Stimulated activated CD4-positive, alpha-beta T cell treated with anti-CD3 and anti-CD28 coated beads, Interleukin-1b, Interleukin-23, amount 100 ng/mL, for 1 hour (primary cell): ENCODE measurements around the gene NPIPA2.
"Not testable (repeated sequence)": the region's sequence is repeated elsewhere in the genome, so short reads cannot be mapped to it uniquely, and the experiment has no call there.

ENCODE experiments used
- DNase-seq, 2 donors: peaks; one replicate each; pipeline ENCODE4 v3.0.0-alpha.2; 2020; ENCODE audit warnings: low read depth in 2 of 2

Gene NPIPA2

DNA sequence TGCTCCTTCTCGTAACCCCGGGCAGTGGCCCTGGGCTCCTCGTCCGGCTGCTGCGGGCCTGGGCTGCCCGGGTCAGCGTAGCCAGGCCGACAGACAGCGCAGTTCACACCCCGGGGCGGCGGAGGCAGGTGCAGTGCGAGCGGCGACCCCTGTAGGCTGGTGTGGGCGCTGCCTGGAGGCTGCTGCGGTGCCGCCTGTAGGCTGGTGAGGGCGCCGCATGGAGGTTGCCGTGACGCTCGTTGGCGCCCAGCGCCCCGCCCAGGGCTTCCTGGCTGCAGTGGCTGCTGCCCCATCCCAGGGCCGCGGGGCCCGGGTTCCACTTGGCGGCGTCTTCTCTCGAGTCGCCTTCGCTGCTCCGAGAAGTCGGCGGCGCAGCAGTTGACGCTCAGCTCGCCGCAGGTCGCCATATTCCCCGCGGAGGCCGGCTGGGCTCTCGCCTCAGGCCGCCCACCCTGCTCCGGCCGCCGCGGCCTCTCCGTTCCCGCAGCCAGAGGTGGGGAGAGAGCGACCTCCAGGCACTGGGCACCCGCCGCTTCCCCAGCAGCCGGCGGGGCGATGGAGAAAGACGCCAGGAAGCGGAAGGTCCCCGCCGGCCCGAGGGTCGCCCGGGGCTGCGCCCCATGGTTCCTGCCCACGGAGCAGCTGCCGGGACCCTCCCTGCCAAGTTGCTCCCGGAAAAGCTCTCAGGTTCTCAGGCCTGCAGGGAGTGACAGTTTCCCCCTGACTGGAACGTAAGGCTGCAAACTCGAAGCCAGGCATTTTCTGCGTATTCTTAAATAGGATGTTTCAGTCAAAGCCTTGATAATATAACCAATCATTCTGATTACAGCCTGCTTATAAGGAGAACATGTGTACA is at the start of gene NPIPA2:
Gene NPIPA2, plus strand, starts transcription at position 261 of the 856 bp plus-strand sequence. CDS start 5,533 bp downstream, outside the sequence.
- DNase-seq, result not testable (repeated sequence)

DNA sequence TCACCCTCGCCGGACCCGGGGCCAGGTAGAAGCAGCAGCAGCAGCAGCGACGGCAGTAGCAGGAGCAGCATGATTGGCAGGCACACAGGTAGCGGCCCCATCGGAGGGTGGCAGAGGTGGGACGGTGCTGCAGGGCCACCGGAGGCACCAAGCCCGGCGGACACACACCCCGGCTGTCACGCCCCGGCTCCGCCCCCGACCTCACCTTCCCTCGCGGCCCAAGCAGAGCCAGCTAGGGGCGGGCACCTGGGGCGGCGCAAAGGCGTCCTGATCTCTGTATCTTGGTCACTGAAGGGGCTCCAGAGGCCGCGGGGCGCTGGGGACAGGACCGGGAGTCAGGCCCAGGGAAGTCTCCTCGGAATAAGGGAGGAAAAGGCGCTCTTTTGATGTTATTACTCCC is 48.2 kb upstream of the NPIPA2 start, which contains the start of gene PLA2G10:
Gene PLA2G10, minus strand, starts transcription at position 180 of the 400 bp plus-strand sequence. Its CDS starts 79 bp downstream, at position 101.
- DNase-seq, result not testable (repeated sequence)

DNA sequence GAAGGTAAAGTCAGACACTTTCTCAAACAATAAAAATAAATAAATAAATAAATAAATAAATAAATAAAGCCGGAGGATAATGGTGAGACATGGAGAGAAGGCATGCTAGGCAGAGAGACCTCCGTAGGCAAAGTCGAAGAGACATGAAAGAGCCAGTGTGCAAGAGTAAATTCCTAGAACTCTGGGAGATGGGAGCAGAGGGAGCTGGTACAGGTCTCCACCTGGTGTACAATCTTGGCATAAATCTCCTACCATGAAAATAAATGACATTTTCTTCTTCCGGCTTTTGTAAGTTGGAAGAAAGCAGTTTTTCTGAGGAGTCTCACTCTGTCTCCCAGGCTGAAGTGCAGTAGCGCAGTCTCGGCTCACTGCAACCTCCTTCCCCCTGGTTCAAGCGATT is 40.5 kb upstream of the NPIPA2 start:
- not testable (repeated sequence) for DNase-seq

DNA sequence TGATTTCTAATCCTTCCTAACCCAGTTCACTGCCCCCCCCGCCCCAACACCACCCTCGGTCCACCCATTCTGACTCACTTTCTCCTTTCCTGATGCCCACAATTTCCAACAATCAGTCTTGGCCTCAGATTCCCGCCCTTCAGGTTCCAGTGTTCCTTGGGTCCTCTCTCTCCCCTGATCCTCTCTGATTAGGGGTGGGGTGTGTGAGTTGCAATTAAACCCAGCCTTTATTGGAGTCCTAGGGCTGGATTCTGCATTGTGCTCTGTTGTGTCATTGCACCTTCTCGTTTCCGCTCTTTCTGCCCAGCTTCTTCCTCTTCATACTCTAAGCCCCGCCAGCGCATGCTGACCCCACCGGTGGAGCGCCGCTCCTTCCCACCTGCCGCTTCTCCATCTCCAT is 39.7 kb upstream of the NPIPA2 start:
- DNase-seq, result not testable (repeated sequence)

DNA sequence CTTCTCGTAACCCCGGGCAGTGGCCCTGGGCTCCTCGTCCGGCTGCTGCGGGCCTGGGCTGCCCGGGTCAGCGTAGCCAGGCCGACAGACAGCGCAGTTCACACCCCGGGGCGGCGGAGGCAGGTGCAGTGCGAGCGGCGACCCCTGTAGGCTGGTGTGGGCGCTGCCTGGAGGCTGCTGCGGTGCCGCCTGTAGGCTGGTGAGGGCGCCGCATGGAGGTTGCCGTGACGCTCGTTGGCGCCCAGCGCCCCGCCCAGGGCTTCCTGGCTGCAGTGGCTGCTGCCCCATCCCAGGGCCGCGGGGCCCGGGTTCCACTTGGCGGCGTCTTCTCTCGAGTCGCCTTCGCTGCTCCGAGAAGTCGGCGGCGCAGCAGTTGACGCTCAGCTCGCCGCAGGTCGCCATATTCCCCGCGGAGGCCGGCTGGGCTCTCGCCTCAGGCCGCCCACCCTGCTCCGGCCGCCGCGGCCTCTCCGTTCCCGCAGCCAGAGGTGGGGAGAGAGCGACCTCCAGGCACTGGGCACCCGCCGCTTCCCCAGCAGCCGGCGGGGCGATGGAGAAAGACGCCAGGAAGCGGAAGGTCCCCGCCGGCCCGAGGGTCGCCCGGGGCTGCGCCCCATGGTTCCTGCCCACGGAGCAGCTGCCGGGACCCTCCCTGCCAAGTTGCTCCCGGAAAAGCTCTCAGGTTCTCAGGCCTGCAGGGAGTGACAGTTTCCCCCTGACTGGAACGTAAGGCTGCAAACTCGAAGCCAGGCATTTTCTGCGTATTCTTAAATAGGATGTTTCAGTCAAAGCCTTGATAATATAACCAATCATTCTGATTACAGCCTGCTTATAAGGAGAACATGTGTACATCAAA is 38.9 kb upstream of the NPIPA2 start, which contains the start of gene NPIPA3:
Gene NPIPA3, plus strand, starts transcription at position 256 of the 856 bp plus-strand sequence. CDS start 5,533 bp downstream, outside the sequence.
- DNase-seq, result not testable (repeated sequence)

DNA sequence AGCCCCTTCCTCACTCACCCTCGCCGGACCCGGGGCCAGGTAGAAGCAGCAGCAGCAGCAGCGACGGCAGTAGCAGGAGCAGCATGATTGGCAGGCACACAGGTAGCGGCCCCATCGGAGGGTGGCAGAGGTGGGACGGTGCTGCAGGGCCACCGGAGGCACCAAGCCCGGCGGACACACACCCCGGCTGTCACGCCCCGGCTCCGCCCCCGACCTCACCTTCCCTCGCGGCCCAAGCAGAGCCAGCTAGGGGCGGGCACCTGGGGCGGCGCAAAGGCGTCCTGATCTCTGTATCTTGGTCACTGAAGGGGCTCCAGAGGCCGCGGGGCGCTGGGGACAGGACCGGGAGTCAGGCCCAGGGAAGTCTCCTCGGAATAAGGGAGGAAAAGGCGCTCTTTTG is 9.1 kb upstream of the NPIPA2 start:
- not testable (repeated sequence) for DNase-seq

DNA sequence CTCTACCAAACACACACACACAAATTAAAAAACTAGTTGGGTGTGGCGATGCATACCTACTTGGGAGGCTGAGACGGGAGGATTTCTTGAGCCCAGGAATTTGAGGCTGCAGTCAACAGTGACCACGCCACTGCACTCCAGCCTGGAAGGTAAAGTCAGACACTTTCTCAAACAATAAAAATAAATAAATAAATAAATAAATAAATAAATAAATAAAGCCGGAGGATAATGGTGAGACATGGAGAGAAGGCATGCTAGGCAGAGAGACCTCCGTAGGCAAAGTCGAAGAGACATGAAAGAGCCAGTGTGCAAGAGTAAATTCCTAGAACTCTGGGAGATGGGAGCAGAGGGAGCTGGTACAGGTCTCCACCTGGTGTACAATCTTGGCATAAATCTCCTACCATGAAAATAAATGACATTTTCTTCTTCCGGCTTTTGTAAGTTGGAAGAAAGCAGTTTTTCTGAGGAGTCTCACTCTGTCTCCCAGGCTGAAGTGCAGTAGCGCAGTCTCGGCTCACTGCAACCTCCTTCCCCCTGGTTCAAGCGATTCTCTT is 1.4 kb upstream of the NPIPA2 start:
- DNase-seq, result not testable (repeated sequence)

DNA sequence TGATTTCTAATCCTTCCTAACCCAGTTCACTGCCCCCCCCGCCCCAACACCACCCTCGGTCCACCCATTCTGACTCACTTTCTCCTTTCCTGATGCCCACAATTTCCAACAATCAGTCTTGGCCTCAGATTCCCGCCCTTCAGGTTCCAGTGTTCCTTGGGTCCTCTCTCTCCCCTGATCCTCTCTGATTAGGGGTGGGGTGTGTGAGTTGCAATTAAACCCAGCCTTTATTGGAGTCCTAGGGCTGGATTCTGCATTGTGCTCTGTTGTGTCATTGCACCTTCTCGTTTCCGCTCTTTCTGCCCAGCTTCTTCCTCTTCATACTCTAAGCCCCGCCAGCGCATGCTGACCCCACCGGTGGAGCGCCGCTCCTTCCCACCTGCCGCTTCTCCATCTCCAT is 539 bp upstream of the NPIPA2 start:
- DNase-seq, result not testable (repeated sequence)

DNA sequence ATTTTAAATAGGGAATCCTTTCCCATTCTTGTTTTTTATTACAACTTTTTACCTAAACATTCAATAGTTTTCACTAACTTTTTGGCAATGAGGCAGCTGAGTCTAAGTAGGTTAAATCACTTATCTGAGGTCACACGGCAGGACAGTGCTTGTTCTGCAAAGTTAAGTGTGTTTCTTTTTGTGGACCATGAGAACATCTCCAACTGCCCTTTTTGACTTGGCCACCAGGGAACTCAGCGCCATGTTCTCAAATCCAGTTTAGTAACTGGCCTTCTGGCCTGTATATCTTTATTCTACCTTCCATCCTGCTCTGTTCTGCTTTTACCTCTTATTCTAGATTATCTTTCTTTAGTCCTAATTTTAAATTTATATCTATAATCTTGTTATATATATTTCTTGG is 31.3 kb downstream of the NPIPA2 start:
- not testable (repeated sequence) for DNase-seq

DNA sequence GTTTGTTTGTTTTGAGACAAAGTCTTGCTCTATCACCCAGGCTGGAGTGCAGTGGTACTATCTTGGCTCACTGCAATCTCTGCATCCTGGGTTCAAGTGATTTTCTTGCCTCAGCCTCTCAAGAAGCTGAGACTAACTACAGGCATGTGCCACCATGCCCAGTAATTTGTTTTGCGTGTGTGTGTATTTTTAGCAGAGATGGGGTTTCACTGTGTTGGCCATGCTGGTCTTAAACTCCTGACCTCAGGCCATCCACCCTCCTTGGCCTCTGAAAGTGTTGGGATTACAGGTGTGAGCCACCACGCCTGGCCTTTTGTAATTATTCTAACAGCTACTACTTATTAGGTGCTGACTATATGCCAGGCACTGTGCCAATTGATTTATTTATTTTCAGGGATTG is 33.3 kb downstream of the NPIPA2 start:
- not testable (repeated sequence) for DNase-seq

DNA sequence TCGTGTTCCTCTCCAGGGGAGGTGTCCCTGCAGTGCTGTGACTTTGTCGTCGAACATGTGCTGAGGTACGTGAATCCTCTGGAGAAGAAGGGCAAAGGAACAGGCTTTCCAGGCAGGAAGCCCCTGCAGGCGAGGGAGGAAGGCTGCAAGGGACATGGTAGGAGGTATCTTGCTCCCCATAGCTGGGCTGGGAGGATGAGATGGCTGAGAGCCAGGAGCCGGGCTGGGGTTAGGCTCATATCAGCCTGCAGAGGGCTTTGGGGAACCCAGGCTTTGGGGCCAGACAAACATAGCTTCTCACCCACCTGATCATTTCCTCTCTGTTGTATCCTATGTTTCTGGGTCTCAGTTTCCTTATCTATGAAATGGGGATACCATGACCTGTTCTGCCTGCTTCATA is 34.4 kb downstream of the NPIPA2 start:
- DNase-seq, result not testable (repeated sequence)

DNA sequence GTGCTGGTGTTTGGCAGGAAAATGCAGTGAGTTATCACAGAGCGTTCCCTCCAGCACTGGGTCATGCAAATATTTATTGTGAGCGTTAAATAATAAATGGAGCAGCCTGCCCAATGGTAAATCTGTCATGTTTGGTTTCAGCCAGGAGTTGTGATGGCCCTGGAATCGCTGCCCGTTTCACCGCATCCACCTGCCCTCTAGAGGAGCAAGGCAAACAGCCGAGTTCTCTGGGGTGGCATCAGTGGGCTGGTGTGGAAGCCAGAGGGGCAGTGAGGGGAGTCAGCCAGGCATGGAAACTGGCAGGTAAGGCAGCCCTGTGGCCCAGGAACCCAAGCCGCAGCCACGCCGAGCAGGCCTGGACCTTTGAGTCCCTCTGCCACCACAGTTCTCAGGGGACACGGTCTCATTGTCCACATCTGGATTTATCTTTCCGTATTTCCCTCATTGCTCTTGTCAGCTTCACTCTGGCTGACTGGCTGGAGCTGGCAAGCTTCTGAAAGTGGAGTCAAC is 37.1 kb downstream of the NPIPA2 start:
- not testable (repeated sequence) for DNase-seq

DNA sequence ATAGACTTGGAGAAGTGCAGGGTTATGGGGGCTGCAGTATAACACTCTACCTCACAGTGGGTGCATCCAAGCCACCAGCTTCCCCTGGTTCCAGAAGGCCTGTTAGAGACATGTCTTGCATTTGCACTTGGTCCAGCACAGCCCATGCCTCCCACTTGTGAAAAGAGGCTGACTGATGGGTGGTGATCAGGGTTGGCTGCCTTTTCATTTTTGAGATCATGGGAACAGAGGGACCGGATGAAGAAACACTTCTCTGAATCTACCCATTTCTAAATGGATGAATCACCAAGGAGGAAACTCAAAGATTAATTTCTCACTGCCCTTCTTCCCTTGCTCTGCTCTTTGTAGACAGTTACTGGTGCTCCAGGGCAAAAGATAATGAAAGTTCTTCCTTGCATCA is 43.8 kb downstream of the NPIPA2 start:
- DNase-seq, result not testable (repeated sequence)

DNA sequence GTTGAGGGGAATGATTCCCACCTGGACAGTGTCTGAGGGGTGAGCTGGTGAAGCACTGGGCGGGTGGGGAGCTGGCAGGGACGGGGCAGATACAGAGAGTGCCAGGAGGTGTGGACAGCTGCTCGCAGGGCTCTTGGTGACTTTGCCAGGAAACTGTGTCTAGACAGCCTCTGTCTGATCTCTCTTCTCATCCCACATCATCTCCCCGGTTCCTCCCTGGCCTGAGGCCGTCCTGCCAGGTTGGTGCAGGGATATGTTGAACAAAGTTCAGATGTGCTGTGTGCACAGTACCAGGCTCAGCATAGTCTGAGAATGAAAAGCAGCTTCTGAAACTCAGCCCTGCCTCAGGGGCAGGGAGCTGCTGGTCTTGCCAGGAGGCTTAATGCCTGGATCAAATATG is 47.2 kb downstream of the NPIPA2 start:
- DNase-seq, result not testable (repeated sequence)

DNA sequence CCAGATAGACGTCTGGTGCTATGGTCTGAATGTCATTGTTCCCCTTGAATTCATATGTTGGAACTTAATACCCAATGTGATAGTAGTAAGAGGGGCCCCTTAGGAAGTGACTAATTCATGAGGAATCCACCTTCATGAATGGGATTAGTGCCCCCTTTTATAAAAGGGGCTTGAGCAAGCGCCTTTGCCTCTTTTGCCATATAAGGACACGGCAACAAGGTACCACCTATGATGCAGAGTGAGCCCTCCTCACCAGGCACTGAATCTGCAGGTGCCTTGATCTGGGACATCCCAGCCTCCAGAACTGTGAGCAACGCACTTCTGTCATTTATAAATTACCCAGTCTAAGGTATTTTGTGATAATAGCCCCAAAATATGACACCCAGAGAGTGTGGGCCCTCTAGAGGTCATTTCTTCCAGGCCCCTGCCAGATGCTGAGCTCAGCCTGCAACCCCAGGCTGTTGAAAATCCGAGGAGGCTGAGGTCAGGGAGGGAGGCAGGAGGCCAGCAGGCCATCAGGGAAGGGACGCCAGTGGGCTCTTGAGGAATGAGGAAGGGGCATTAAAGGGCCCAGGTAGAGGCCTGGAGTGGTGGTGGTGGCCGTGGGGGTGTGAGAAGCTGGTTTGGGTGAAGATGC is 48.1 kb downstream of the NPIPA2 start:
- not testable (repeated sequence) for DNase-seq

DNA sequence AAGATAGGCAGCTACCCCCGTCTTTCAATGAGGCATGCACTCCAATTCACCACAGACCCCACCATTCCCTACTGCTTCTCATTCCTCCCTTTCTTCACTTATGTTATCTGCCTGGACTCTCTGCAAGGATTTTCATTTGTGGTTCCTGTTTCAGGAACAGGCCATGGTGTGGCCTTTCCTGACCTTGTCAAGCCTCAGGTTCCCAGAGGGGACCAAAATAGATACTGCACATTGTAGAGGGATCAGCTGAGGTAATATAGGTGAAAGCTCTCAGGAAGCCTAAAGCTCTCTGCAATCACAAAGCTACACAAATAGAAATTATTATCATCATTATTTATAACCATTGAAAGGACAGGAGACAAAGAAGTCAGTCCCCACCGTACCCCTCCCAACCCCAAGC is 50.6 kb downstream of the NPIPA2 start:
- not testable (repeated sequence) for DNase-seq

DNA sequence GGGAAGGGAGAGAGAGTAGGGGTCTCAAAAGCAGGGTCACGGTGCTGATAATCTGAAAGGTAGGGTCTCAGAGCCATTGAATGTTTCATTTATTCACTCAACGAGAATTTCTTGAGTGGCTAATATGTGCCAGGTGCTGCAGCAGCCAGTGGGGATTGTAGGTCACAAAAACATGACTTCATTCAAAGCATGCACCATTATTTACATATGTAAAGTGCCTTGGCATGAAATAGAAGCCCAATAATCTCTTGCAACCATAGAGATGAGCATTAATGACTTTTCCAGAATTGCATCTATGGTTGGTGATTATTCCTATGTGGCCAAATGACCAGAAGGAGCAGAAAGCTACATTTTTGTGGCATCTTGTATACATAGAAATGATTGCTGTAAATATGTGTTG is 55.2 kb downstream of the NPIPA2 start:
- DNase-seq, result not testable (repeated sequence)

DNA sequence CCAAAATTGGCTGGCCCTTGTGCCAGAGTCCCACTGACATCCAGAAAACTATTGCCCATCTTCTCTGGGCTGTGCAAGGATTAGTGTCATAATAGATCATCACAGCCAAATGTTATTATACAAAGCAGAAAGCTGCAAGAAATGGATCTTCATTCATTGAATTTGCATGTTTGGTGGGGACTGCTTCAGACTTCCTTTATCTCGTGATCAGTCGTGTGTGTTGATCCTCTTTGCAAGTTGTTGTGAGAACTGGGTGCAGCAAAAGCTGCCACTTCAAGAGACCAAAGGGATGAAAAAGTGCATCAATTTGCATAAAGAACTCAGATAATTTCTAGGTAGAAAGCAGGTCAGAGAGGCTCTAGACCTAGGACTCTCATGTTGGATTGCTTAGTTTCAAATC is 61.2 kb downstream of the NPIPA2 start:
- DNase-seq, result not testable (repeated sequence)

DNA sequence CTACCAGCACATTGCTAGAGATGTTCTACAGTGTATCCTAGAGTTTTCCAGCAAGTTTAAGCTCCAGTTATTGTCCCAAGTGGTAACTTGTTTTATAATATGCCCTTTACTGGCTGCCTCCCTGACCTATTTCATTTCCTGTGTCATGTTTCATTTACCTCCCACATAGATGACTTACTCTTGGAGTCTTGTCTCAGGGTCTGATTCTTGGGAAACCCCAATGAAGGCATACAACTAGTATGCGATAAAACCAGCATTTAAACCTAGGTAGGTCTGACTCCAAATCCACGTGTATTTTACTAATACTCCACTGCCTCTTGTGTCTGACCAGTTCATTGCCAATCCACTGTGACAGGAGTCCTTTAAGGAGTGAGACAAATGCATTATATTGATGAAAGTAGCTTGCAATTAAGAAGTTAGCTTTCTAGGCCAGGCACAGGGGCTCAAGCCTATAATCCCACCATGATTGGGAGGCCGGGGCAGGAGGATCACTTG is 64.9 kb downstream of the NPIPA2 start:
- not testable (repeated sequence) for DNase-seq

DNA sequence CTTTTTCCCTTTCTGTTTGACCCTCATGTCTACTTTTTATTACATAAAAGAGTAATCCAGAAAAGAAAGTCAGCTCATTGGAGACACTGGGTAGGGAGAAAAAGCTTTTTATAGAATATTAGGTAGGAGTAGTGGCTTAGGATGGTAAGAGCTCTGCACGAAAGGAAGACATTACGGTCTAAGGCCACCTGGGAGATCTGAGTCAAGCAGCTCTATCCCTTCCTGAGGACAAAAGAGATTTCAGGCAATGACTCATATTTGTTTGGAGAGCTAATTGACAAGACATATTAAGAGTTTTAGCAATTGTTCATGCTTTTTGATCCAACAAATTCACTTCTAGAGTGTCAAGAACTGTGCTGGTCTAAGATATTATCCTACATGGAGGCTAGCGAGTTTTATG is 71.6 kb downstream of the NPIPA2 start:
- DNase-seq, result not testable (repeated sequence)
